Panc1 (cell line): ENCODE results near the gene TBCK. TPM values are rescaled to one million over a fixed set of nuclear protein-coding genes. Genes with fewer than 3 reads are reported as not detected.

Source experiments
- ATAC-seq: fragments of 200-7000 bp; cut with Tn5 transposase; 2 replicates; pipeline ENCODE4 v1.9.1; 2020; ENCODE audit warnings: mild to moderate bottlenecking, moderate library complexity
- BruUV-seq: library from RNA; stranded (reverse); fragments of 400-500 nt; replicated peaks from 2 replicates; lab custom pipeline; 2021; lab: Mats Ljungman, UMichigan
- CTCF ChIA-PET: fragments of 300-600 bp; sonication (Branson Sonifier 250); formaldehyde crosslinking; loops from one replicate; lab custom pipeline; 2022; ENCODE audit warnings: antibody characterized with exemption; lab: Charles Lee
- POLR2A ChIA-PET: fragments of 300-600 bp; sonication (Branson Sonifier 250); formaldehyde crosslinking; loops from one replicate; lab custom pipeline; 2022; ENCODE audit warnings: antibody characterized with exemption; lab: Charles Lee
- DNase-seq: peaks from one replicate; pipeline ENCODE4 v3.0.0-alpha.2; 2010; ENCODE audit warnings: low read depth, low spot score
- H3K27ac ChIP-seq: 2 replicates; pipeline ENCODE4 v1.5.1; 2011; ENCODE audit warnings: mild to moderate bottlenecking, low read length, inconsistent platforms
- H3K27me3 ChIP-seq: fragments of 200-500 bp; sonication (Bioruptor generic); 2 replicates; pipeline ENCODE4 v1.6.0; 2014; ENCODE audit warnings: low read length, inconsistent platforms; ENCODE audit not compliant: control insufficient read depth, insufficient read depth
- H3K36me3 ChIP-seq: fragments of 200-500 bp; sonication (Bioruptor generic); 2 replicates; pipeline ENCODE4 v1.5.1; 2014; ENCODE audit warnings: inconsistent platforms, mild to moderate bottlenecking, low read length, moderate library complexity; ENCODE audit not compliant: control insufficient read depth, insufficient read depth
- H3K4me1 ChIP-seq: 2 replicates; pipeline ENCODE4 v1.5.1; 2011; ENCODE audit warnings: inconsistent platforms, mild to moderate bottlenecking, low read length, moderate library complexity; ENCODE audit not compliant: control insufficient read depth, insufficient read depth
- H3K4me3 ChIP-seq, 2 experiments: 2 replicates each; pipeline ENCODE4 v1.5.1; 2011 to 2012; ENCODE audit warnings: low read depth in 2 of 2, low read length in 2 of 2, mild to moderate bottlenecking in 2 of 2, inconsistent platforms in 1 of 2, moderate library complexity in 1 of 2
- H3K9me3 ChIP-seq: fragments of 200-500 bp; sonication (Bioruptor generic); 2 replicates; pipeline ENCODE4 v1.5.1; 2014; ENCODE audit warnings: low read depth, mild to moderate bottlenecking, inconsistent platforms, low read length, moderate library complexity; ENCODE audit not compliant: control insufficient read depth, insufficient read depth
- POLR2AphosphoS5 ChIP-seq: IDR thresholded peaks from 2 replicates; pipeline ENCODE4 v1.6.1; 2012; ENCODE audit warnings: mild to moderate bottlenecking, low read depth, low read length, moderate library complexity
- SIN3A ChIP-seq: IDR thresholded peaks from 2 replicates; pipeline ENCODE4 v1.6.1; 2012; ENCODE audit warnings: low read depth, mild to moderate bottlenecking, low read length, moderate library complexity, borderline replicate concordance; ENCODE audit not compliant: insufficient read depth
- TCF7L2 ChIP-seq: IDR thresholded peaks from 2 replicates; pipeline ENCODE4 v1.6.1; 2011; ENCODE audit warnings: mild to moderate bottlenecking, low read depth, low read length, inconsistent platforms
- in situ Hi-C: cut with HindIII; loops from 2 replicates; pipeline ENCODE4 v1.10.0; 2016; ENCODE audit warnings: low sequenced_read_pairs, low pct_unique_long_range_greater_than_20kb
- intact Hi-C: fragments of 100-400 bp; cut with micrococcal nuclease; formaldehyde crosslinking; loops from one replicate; pipeline ENCODE4 v1.10.0; 2022; ENCODE audit not compliant: unreplicated experiment
- total RNA-seq: library from RNA; stranded (reverse); gene quantifications from one replicate; pipeline ENCODE4 v1.2.1, GENCODE V29; 2021; ENCODE audit not compliant: unreplicated experiment
- TF ChIP-seq, protein P1 (sequence below): fragments of 450-650 bp; IDR thresholded peaks from 2 replicates; pipeline ENCODE4 v1.5.1; 2017; ENCODE audit warnings: mild to moderate bottlenecking
- TF ChIP-seq, protein P2 (sequence below), 2 experiments: IDR thresholded peaks; 2 replicates each; pipeline ENCODE4 v1.6.1; 2011 to 2012; ENCODE audit warnings: low read depth in 2 of 2, control low read depth in 1 of 2, low read length in 1 of 2, mild to moderate bottlenecking in 1 of 2, moderate library complexity in 1 of 2; ENCODE audit not compliant: insufficient read depth in 1 of 2

Gene TBCK
- total RNA-seq, 1 experiment from 2014 or later, result 15.1 TPM

DNA sequence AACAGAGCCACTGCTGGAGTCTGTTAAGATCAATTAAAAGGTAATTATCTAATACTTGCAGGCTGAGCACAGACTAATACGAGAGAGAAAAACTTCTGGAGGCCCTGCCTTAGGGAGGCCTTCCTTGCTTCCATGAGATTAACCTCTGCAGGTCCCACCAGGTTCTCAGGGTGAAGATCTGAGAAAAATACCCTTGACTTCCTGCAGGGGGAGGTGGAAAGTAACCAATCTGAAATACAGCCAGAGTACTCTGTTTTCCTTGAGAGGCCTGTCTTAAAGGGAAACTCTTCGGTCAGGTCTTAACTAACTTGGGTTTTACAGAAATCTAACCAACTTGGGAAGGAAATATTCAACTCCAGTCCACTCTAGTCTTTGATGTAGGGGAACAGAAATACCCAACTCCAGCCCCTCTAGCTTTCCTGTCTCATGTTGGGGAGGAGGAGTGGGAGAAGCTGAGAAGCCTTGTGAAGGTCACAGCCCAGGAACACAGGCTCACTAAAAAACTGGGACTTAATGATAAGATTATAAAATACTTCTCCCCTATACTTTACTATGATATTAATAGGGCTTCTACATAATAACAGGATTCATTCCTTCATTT is 77.1 kb downstream of the TBCK start:
- CTCF ChIA-PET, result no interaction called here
- POLR2A ChIA-PET, result interaction anchor here (0.6 kb wide), 1 partner anchor 583 kb away, joined by 4 read pairs; no protein-coding TSS in a partner anchor
- H3K9me3 ChIP-seq, result no peaks in the 10 kb centered on the region
- TF ChIP-seq, protein P1, sequence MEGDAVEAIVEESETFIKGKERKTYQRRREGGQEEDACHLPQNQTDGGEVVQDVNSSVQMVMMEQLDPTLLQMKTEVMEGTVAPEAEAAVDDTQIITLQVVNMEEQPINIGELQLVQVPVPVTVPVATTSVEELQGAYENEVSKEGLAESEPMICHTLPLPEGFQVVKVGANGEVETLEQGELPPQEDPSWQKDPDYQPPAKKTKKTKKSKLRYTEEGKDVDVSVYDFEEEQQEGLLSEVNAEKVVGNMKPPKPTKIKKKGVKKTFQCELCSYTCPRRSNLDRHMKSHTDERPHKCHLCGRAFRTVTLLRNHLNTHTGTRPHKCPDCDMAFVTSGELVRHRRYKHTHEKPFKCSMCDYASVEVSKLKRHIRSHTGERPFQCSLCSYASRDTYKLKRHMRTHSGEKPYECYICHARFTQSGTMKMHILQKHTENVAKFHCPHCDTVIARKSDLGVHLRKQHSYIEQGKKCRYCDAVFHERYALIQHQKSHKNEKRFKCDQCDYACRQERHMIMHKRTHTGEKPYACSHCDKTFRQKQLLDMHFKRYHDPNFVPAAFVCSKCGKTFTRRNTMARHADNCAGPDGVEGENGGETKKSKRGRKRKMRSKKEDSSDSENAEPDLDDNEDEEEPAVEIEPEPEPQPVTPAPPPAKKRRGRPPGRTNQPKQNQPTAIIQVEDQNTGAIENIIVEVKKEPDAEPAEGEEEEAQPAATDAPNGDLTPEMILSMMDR, result peak; percentile 70
- TF ChIP-seq SIN3A, result no peak
- DNase-seq (no peak), ATAC-seq (no peak)
- no TSS peak for BruUV-seq
- H3K27ac ChIP-seq, result no peak overlapping the region
- in situ Hi-C loops (no loop called here), intact Hi-C loops (no loop called here)
- H3K36me3 ChIP-seq, result no peaks in the 10 kb centered on the region
- no peak overlapping the region for H3K4me3 ChIP-seq
- H3K4me1 ChIP-seq, result no peaks in the 10 kb centered on the region
- no peaks in the 10 kb centered on the region for H3K27me3 ChIP-seq

DNA sequence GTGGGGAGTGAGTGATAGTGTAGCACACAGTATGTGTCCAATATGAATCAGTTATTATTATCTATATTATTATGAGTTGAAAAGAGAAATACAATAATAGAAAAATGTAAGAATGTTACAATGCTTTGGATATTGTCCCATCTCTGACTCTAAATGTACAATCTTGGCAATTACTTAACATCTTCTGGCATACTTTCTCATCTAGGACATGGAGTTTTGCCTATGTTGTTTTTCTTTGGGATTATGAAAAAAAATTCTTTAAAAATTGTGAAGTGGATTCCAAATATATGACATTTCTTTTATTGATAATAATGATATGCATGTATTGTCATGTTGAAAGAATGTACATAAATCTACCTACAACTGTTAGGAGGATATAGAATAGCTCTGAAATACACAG is 84.1 kb downstream of the TBCK start:
- Histone ChIP-seq H3K36me3 (peaks cover 2% of the 10 kb centered on the region), H3K4me3 (no peak overlapping the region), H3K4me1 (no peaks in the 10 kb centered on the region), H3K27me3 (no peaks in the 10 kb centered on the region), H3K27ac (no peak overlapping the region), H3K9me3 (no peaks in the 10 kb centered on the region)
- intact Hi-C loops, result no loop called here
- BruUV-seq, result no TSS peak
- no peak for TF ChIP-seq POLR2AphosphoS5
- no peak for TF ChIP-seq TCF7L2
- no peak for TF ChIP-seq SIN3A
- TF ChIP-seq, protein P1, result no peak
- TF ChIP-seq, protein P2, sequence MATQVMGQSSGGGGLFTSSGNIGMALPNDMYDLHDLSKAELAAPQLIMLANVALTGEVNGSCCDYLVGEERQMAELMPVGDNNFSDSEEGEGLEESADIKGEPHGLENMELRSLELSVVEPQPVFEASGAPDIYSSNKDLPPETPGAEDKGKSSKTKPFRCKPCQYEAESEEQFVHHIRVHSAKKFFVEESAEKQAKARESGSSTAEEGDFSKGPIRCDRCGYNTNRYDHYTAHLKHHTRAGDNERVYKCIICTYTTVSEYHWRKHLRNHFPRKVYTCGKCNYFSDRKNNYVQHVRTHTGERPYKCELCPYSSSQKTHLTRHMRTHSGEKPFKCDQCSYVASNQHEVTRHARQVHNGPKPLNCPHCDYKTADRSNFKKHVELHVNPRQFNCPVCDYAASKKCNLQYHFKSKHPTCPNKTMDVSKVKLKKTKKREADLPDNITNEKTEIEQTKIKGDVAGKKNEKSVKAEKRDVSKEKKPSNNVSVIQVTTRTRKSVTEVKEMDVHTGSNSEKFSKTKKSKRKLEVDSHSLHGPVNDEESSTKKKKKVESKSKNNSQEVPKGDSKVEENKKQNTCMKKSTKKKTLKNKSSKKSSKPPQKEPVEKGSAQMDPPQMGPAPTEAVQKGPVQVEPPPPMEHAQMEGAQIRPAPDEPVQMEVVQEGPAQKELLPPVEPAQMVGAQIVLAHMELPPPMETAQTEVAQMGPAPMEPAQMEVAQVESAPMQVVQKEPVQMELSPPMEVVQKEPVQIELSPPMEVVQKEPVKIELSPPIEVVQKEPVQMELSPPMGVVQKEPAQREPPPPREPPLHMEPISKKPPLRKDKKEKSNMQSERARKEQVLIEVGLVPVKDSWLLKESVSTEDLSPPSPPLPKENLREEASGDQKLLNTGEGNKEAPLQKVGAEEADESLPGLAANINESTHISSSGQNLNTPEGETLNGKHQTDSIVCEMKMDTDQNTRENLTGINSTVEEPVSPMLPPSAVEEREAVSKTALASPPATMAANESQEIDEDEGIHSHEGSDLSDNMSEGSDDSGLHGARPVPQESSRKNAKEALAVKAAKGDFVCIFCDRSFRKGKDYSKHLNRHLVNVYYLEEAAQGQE (IDR thresholded peaks at IDR 0.05; ENCODE audit: insufficient read depth in 1 of 2, low read depth in 2 of 2, low read length in 1 of 2), result no peak
- CTCF ChIA-PET, result no interaction called here
- in situ Hi-C loops, result no loop called here
- DNase-seq, result no peak
- POLR2A ChIA-PET, result no interaction called here
- ATAC-seq, result no peak
